ENCODE data around the gene CREBBP.
"Not testable (repeated sequence)": the region's sequence is repeated elsewhere in the genome, so short reads cannot be mapped to it uniquely, and the experiment has no call there.

The CREBBP gene

GRCh38 chr16:3880623-3881498 is at the start of gene CREBBP:
TSS of gene CREBBP (minus strand) at chr16:3880713. CDS start at chr16:3879916, 797 bp downstream.
- peak; percentile 63 for DNase-seq (ENCODE audit: low read depth)

- not testable (repeated sequence) for DNase-seq (ENCODE audit: low read depth)
Observed at GRCh38 chr16:3927147-3927546, 46.6 kb upstream of the CREBBP start.

GRCh38 chr16:3924763-3925162 is 44.2 kb upstream of the CREBBP start:
- no peak for DNase-seq (ENCODE audit: low read depth)

GRCh38 chr16:3922241-3922640 is 41.7 kb upstream of the CREBBP start:
- no peak for DNase-seq (ENCODE audit: low read depth)

GRCh38 chr16:3920206-3920605 is 39.7 kb upstream of the CREBBP start:
- no peak for DNase-seq (ENCODE audit: low read depth)

GRCh38 chr16:3919413-3919812 is 38.9 kb upstream of the CREBBP start:
- no peak for DNase-seq (ENCODE audit: low read depth)

GRCh38 chr16:3915426-3916260 is 35.1 kb upstream of the CREBBP start:
- no peak for DNase-seq (ENCODE audit: low read depth)

- no peak for DNase-seq (ENCODE audit: low read depth)
Observed at GRCh38 chr16:3912897-3913296, 32.4 kb upstream of the CREBBP start.

GRCh38 chr16:3912373-3912772 is 31.9 kb upstream of the CREBBP start:
- no peak for DNase-seq (ENCODE audit: low read depth)

GRCh38 chr16:3911741-3912140 is 31.2 kb upstream of the CREBBP start:
- DNase-seq (ENCODE audit: low read depth), result not testable (repeated sequence)

- no peak for DNase-seq (ENCODE audit: low read depth)
Observed at GRCh38 chr16:3909791-3910583, 29.5 kb upstream of the CREBBP start.

- DNase-seq (ENCODE audit: low read depth), result no peak
Observed at GRCh38 chr16:3908951-3909437, 28.5 kb upstream of the CREBBP start.

GRCh38 chr16:3907586-3907985 is 27.1 kb upstream of the CREBBP start:
- no peak for DNase-seq (ENCODE audit: low read depth)

GRCh38 chr16:3906363-3906762 is 25.9 kb upstream of the CREBBP start:
- no peak for DNase-seq (ENCODE audit: low read depth)

- no peak for DNase-seq (ENCODE audit: low read depth)
Observed at GRCh38 chr16:3904875-3905274, 24.4 kb upstream of the CREBBP start.

- DNase-seq (ENCODE audit: low read depth), result no peak
Observed at GRCh38 chr16:3890091-3890490, 9.6 kb upstream of the CREBBP start.

GRCh38 chr16:3889059-3889458 is 8.5 kb upstream of the CREBBP start:
- DNase-seq (ENCODE audit: low read depth), result no peak

GRCh38 chr16:3885999-3886398 is 5.5 kb upstream of the CREBBP start:
- not testable (repeated sequence) for DNase-seq (ENCODE audit: low read depth)

GRCh38 chr16:3884398-3884797 is 3.9 kb upstream of the CREBBP start:
- DNase-seq (ENCODE audit: low read depth), result no peak

- DNase-seq (ENCODE audit: low read depth), result no peak
Observed at GRCh38 chr16:3882531-3882930, 2.0 kb upstream of the CREBBP start.

GRCh38 chr16:3881499-3881990 is 1.0 kb upstream of the CREBBP start:
- no peak for DNase-seq (ENCODE audit: low read depth)

Measured in stimulated activated CD8-positive, alpha-beta memory T cell treated with anti-CD3 and anti-CD28 coated beads, Interleukin-15, amount 100 ng/mL, for 1 hour (primary cell).